B cell (primary cell): ENCODE measurements around the gene DACT2. TPM values are rescaled to one million over a fixed set of nuclear protein-coding genes. Genes with fewer than 3 reads are reported as not detected.

Source experiments
- ATAC-seq: fragments of 200-7000 bp; cut with Tn5 transposase; one replicate; pipeline ENCODE4 v1.10.0; 2021; ENCODE audit warnings: low read depth, mild to moderate bottlenecking, moderate number of reproducible peaks, moderate library complexity
- CTCF ChIA-PET: fragments of 350-600 bp; sonication (Branson Sonifier 250); formaldehyde crosslinking; loops from one replicate; lab custom pipeline; 2021; ENCODE audit warnings: antibody characterized with exemption, inconsistent platforms; lab: Charles Lee
- POLR2A ChIA-PET: fragments of 350-600 bp; sonication (Branson Sonifier 250); formaldehyde crosslinking; loops from one replicate; lab custom pipeline; 2021; ENCODE audit warnings: antibody characterized with exemption; lab: Charles Lee
- DNase-seq: peaks from one replicate; pipeline ENCODE4 v3.0.0; 2013
- H2AFZ ChIP-seq: 2 replicates; pipeline ENCODE4 v1.6.1; 2012; ENCODE audit warnings: mild to moderate bottlenecking, low read depth, low read length; ENCODE audit not compliant: insufficient read depth, poor library complexity, severe bottlenecking
- H3K27ac ChIP-seq, 2 donors: 1 replicate in 1 of 2; 2 replicates in 1 of 2; pipeline ENCODE4 v1.5.1; 2012 to 2013; ENCODE audit warnings: low read length in 2 of 2, mild to moderate bottlenecking in 2 of 2, moderate library complexity in 1 of 2
- H3K27me3 ChIP-seq, 4 experiments: fragments of 200-600 bp in 1 of 4; sonication (generic) in 1 of 4; replicated peaks in 1 of 4; 1 replicate in 2 of 4; 2 replicates in 2 of 4; pipeline versions ENCODE4 v1.6.1 to v1.7.0; 2013 to 2016; ENCODE audit warnings: low read length in 3 of 4, mild to moderate bottlenecking in 2 of 4, mixed read lengths in 1 of 4, moderate library complexity in 1 of 4; ENCODE audit not compliant: insufficient read depth in 4 of 4, control insufficient read depth in 3 of 4; ENCODE audit errors: control extremely low read depth in 1 of 4
- H3K36me3 ChIP-seq, 2 experiments: replicated peaks in 1 of 2; 1 replicate in 1 of 2; 2 replicates in 1 of 2; pipeline versions ENCODE4 v1.6.1 to v1.7.1; 2013; ENCODE audit warnings: low read length in 1 of 2; ENCODE audit not compliant: insufficient read depth in 2 of 2, control insufficient read depth in 1 of 2; ENCODE audit errors: control extremely low read depth in 1 of 2, extremely low read depth in 1 of 2
- H3K4me1 ChIP-seq, 2 donors: fragments of 200-600 bp in 1 of 2; sonication (generic) in 1 of 2; 1 replicate in 1 of 2; 2 replicates in 1 of 2; pipeline versions ENCODE4 v1.5.1 to v1.6.1; 2013 to 2017; ENCODE audit warnings: low read length in 2 of 2; ENCODE audit not compliant: control insufficient read depth in 2 of 2, insufficient read depth in 2 of 2
- H3K4me2 ChIP-seq: replicated peaks from 2 replicates; pipeline ENCODE3; 2012; ENCODE audit warnings: mild to moderate bottlenecking, low read depth, low read length; ENCODE audit not compliant: poor library complexity, severe bottlenecking
- H3K4me3 ChIP-seq, 5 experiments: fragments of 200-600 bp in 1 of 5; sonication (generic) in 1 of 5; 1 replicate in 3 of 5; 2 replicates in 2 of 5; pipeline versions ENCODE4 v1.5.1 to v1.7.0; 2011 to 2016; ENCODE audit warnings: low read length in 4 of 5, mild to moderate bottlenecking in 4 of 5, low read depth in 2 of 5, control low read depth in 1 of 5, moderate library complexity in 1 of 5; ENCODE audit not compliant: insufficient read depth in 1 of 5; ENCODE audit errors: control extremely low read depth in 1 of 5, extremely low read depth in 1 of 5
- H3K79me2 ChIP-seq: fragments of 200-600 bp; sonication (generic); one replicate; pipeline ENCODE4 v1.6.0; 2016; ENCODE audit warnings: low read length; ENCODE audit not compliant: control insufficient read depth, insufficient read depth
- H3K9ac ChIP-seq: fragments of 200-600 bp; sonication (generic); 2 replicates; pipeline ENCODE4 v1.6.1; 2017; ENCODE audit warnings: mild to moderate bottlenecking, low read length, moderate library complexity
- H3K9me3 ChIP-seq, 3 donors: one replicate each; pipeline versions ENCODE4 v1.6.1 to v1.7.1; 2013; ENCODE audit warnings: low read length in 2 of 3; ENCODE audit not compliant: control insufficient read depth in 2 of 3, insufficient read depth in 1 of 3; ENCODE audit errors: control extremely low read depth in 1 of 3
- H4K20me1 ChIP-seq: 2 replicates; pipeline ENCODE4 v1.6.0; 2012; ENCODE audit warnings: mild to moderate bottlenecking, low read length; ENCODE audit not compliant: insufficient read depth, control insufficient read depth, poor library complexity, severe bottlenecking
- H3K27ac Mint-ChIP-seq: one replicate; pipeline ENCODE4 v1.8.0; 2021; ENCODE audit warnings: mixed read lengths
- H3K27me3 Mint-ChIP-seq: one replicate; pipeline ENCODE4 v1.8.0; 2021; ENCODE audit warnings: mixed read lengths
- H3K4me1 Mint-ChIP-seq: one replicate; pipeline ENCODE4 v1.8.0; 2021; ENCODE audit warnings: mixed read lengths
- H3K4me3 Mint-ChIP-seq: one replicate; pipeline ENCODE4 v1.8.0; 2021; ENCODE audit warnings: mixed read lengths
- H3K9me3 Mint-ChIP-seq: one replicate; pipeline ENCODE4 v1.8.0; 2022; ENCODE audit warnings: mixed read lengths; ENCODE audit not compliant: insufficient read depth
- CTCF ChIP-seq: fragments of 200-600 bp; IDR thresholded peaks from one replicate; pipeline ENCODE4 v1.8.0; 2022; ENCODE audit warnings: antibody characterized with exemption, mild to moderate bottlenecking
- EZH2 ChIP-seq: IDR thresholded peaks from 2 replicates; pipeline ENCODE4 v1.6.1; 2012; ENCODE audit warnings: borderline replicate concordance, low read depth, mild to moderate bottlenecking, moderate library complexity, low read length; ENCODE audit not compliant: insufficient read depth, poor library complexity, severe bottlenecking
- WGBS: methylation state at CpG from one replicate; pipeline ENCODE4 v1.1.5; 2013; ENCODE audit warnings: missing lambda C conversion rate; ENCODE audit not compliant: insufficient coverage; 5-methylcytosine and 5-hydroxymethylcytosine counted together
- intact Hi-C: fragments of 100-400 bp; cut with micrococcal nuclease; formaldehyde crosslinking; loops from one replicate; pipeline ENCODE4 v1.10.0; 2022
- polyA plus RNA-seq: library from polyadenylated mRNA; depleted of rRNA; stranded (reverse); fragments of >200 nt; gene quantifications from 2 replicates; pipeline ENCODE4 v1.2.3, GENCODE V29; 2012
- total RNA-seq, 2 donors: library from RNA; stranded (reverse); fragments of 120-200 nt in 1 of 2; gene quantifications; 1 replicate in 1 of 2; 2 replicates in 1 of 2; pipeline versions ENCODE4 v1.2.3 to v1.2.4, GENCODE V29; 2013 to 2022

DACT2 gene
- total and polyA plus RNA-seq, 2 donors (not counting 1 experiment from before 2014, with no cell fraction given) = not detected

GRCh38 chr6:168280899-168281245 lies 38.7 kb downstream of the DACT2 start:
- no peaks in the 10 kb centered on the region for H3K4me1 Mint-ChIP-seq
- H3K27ac Mint-ChIP-seq = no peak overlapping the region
- 70% methylated on average over 13 of the region's 13 CpGs for WGBS
- no peaks in the 10 kb centered on the region for H4K20me1 ChIP-seq
- H3K9me3 Mint-ChIP-seq = no peaks in the 10 kb centered on the region
- H3K27ac ChIP-seq = no peak overlapping the region
- ATAC-seq (no peak), DNase-seq (no peak)
- TF ChIP-seq CTCF (no peak), EZH2 (no peak)
- intact Hi-C loops = no loop called here
- POLR2A ChIA-PET = no interaction called here
- H3K27me3 ChIP-seq = no peaks in the 10 kb centered on the region
- no peak overlapping the region for H3K4me3 ChIP-seq
- H3K9ac ChIP-seq = no peak overlapping the region
- no peak overlapping the region for H3K4me3 Mint-ChIP-seq
- peaks cover 0 to 29% (median 0%) of the 10 kb centered on the region in 3 donors for H3K9me3 ChIP-seq
- no peaks in the 10 kb centered on the region for H3K27me3 Mint-ChIP-seq
- no peak overlapping the region for H2AFZ ChIP-seq
- H3K79me2 ChIP-seq = no peaks in the 10 kb centered on the region
- CTCF ChIA-PET = no interaction called here
- no peak overlapping the region for H3K4me2 ChIP-seq
- no peaks in the 10 kb centered on the region for H3K36me3 ChIP-seq
- H3K4me1 ChIP-seq = no peaks in the 10 kb centered on the region

- ChIA-PET POLR2A (no interaction called here), CTCF (no interaction called here)
- Histone ChIP-seq H3K27ac (no peak overlapping the region), H3K9ac (no peak overlapping the region), H3K4me1 (no peaks in the 10 kb centered on the region), H3K4me3 (no peak overlapping the region), H3K36me3 (no peaks in the 10 kb centered on the region), H4K20me1 (no peaks in the 10 kb centered on the region), H3K27me3 (peaks cover 0 to 2% (median 0%) of the 10 kb centered on the region in 4 experiments), H3K4me2 (no peak overlapping the region), H3K9me3 (peaks cover 0 to 29% (median 0%) of the 10 kb centered on the region in 3 donors), H2AFZ (no peak overlapping the region), H3K79me2 (no peaks in the 10 kb centered on the region)
- Mint-ChIP-seq H3K4me1 (no peaks in the 10 kb centered on the region), H3K27ac (no peak overlapping the region), H3K27me3 (no peaks in the 10 kb centered on the region), H3K9me3 (no peaks in the 10 kb centered on the region), H3K4me3 (no peak overlapping the region)
- ATAC-seq (no peak), DNase-seq (no peak)
- 90% methylated on average over 17 of the region's 21 CpGs for WGBS
- TF ChIP-seq EZH2 (no peak), CTCF (no peak)
- intact Hi-C loops = no loop called here
Measured at GRCh38 chr6:168280020-168280898, 39.3 kb downstream of the DACT2 start.
